HUDEP-2 (cell line): ENCODE data around the gene LYRM7.

Source experiments
- DNase-seq, 76 experiments: peaks; one replicate each; lab custom pipeline; 2025; ENCODE audit not compliant: unreplicated experiment in 76 of 76; lab: John Stamatoyannopoulos, UW

Gene LYRM7

DNA sequence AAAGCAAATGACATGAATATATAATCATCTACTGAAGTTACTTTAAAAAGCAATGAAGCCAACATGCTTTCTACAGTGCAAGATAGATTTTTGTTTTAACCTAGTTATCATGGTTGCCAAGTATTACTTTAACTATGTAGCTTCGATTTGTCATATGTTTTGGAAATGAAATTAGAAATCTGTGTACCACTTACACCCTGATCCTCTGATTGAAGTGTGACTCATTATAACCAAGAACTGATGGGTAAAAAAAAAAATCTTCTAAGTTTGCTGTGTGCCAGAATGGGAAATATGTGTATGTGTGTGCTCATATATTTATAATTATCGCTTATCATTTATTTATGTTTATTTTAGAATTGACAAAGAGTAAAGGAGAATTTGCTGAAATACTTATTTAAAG, 84.0 kb downstream of the LYRM7 start:
- no peak for DNase-seq
